Measurements from ENCODE around the gene FNDC5.
"Not testable (repeated sequence)": the region's sequence is repeated elsewhere in the genome, so short reads cannot be mapped to it uniquely, and the experiment has no call there.

FNDC5 gene

DNA sequence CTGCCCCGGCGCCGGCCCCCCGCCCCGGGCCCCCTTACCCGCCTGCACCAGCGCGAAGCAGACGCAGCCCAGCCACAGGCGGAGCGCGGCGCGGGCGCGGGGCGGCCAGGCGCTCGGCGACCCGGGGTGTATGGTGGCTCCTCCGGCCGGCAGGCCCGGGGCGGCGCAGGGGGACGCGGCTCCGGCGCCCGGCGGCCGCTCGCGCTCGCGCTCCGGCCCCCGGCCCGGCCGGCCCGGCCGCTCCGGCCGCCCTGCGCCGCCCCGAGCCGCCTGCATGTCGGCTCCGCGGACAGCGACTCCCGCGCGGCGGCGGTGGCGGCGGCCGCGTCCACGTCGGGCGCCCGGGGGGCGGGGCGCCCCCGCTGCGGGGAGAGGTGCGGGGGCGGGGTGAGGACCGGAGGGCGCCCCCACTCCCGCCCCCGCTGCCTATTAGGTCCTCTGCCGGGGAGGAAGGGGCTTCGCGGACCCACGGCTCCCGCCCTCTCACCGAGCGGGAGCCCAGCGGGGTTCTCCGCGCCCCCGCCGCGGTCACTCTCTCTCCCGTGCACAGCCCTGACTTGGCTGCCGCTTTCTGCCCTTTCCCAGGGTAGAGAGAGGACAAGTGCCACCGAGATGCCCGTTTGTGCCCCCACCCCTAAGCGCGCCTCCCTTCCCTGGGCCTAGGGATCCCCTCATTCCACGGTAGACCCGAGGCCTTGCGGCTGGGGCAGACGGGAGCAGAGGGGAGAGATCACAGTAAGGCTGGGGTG, at the start of gene FNDC5:
FNDC5 (minus strand) TSS at position 298 of the 749 bp plus-strand sequence.
- DNase-seq: no peak

DNA sequence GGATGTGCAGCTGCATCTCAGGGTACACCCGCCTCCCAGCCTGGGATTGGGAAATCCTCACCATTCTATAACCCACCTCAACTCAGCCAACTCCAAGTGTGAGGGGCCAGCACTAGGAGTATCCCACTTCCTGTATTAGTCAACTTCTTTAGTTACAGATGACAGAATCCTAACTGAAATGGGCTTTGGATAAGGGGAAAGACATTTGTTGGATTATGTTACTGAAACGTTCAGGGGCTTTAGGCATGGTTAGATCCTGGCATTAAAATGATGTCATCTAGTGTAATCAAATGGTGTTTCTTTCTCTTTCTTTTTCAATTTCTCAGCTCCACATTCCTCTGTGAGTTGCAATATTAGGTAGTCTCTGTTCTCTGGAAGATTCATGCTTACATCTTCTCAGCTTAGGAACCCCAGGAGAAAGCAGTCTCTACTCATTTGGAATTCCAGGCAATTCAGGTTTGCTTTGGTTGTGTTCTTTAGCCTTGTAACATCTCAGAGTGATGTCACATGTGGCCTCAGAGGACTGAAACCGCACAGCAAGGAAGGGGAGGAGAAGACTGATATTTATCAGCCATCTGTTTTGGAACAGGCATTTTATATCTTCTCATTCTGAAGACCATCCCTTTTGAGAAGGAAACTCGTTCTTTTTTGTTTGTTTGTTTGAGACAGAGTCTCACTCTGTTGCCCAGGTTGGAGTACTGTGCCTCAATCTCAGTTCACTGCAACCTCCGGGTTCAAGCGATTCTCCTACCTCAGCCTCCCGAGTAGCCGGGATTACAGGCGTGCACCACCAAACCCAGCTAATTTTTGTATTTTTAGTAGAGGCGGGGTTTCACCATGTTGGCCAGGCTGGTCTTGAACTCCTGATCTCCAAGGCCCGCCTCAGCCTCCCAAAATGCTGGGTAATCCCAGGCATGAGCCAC, 49.4 kb upstream of the FNDC5 start:
- DNase-seq: no peak

DNA sequence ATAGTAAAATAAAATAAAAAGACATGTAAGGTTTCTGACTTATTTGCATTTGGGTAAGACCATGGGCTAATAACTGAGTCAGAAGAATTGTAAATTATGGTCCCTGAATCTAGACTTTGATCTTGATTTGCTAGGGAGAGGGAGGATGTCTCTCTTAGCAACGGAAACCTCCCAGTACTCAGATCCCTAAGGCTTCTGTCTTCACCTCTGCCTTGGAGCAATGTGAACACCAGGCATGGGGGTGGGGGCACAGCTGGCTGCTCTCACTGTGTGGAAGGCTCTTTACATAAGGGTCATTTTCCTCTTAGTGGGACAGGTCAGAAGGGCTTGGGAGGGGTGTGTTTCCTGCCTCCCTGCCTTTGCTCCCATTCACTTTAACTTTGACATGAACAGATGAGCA, 47.5 kb upstream of the FNDC5 start:
- DNase-seq: no peak

DNA sequence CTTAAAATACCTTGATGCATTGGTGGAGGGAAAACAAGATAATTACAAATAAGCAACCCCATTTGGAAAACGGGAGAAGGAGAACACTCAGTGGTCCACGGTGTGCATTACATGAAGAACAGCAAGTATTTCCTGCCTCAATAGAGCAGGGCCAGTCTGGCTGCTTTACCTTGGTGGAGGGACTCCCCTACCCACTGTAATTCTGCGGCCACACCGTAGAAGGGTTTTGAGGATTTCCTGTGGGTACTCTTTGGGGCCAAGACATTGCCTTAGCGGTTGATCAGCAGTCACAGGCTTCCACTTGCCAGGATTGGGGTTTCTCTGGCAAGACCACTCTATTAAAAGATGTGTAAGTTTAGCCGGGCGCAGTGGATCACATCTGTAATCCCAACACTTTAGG, 46.8 kb upstream of the FNDC5 start:
- DNase-seq: no peak

DNA sequence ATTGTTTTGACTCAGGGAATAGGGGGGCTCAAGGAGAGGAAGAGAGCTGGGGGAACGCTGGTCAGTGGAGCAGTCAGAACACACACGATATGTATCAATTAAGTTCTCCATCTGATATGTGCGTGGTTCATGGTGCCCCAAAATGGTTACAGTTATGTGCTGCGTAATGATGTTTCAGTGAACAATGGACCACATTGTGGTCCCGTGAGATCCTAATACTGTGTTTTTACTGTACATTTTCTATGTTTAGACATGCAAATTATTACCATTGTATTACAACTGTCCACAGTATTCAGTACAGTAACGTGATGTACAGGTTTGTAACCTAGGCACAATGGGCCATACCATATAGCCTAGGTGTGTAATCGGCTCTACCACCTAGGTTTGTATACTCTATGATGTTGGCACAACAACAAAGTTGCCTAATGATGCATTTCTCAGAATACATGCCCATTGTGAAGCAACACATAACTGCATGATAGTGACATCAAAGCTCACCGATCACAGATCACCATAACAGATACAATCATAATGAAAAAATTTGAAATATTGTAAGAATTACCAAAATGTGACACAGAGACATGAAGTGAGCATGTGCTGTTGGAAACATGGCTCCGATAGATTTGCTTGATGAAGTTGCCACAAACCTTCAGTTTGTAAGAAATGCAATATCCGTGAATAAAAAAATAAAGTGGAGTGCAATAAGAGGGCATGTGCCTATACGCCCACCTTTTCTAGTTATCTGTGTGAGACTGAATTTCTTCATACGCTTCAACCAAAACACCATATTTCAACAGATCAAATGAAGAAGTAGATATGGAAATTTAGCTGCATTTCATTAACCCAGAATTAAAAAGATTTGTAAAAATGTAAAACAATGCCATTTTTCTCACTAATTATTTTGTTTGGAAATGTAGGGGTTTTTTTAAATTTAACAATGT, 45.3 kb upstream of the FNDC5 start:
- no peak for DNase-seq

DNA sequence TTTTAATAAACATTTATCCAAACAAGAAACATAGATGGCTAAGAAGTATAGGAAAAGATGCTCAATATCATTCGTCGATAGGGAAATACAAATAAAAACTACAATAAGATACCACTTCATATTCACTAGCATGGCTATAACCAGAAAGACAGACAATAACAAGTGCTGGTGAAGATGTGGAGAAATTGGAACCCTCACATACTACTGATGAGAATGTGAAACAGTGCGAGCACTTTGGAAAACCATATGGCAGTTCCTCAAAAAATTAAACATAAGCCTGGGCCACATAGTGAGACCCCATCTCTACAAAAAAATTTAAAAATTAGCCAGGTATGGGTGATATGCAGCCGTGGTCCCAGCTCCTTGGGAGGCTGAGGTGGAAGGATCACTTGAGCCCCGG, 39.6 kb upstream of the FNDC5 start:
- DNase-seq: no peak

DNA sequence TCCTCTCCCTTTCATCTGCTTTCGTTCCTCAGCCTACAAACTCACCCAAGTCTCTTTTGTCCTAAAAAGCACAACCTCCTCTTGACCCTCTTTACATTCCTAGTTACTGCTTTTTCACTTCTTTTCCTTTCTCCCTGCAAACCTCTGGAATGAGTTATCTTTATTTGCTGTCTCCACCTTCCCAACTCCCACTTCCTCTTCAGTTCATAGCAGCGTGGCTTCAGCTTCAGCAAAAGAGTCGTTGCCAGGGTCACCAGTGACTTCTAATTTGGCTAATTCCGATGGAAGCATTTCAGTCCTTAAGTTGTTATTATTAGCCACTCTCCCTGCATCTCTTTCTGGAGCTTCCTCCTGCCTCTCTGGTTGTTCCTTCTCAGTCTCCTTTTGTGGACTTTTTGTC, 36.7 kb upstream of the FNDC5 start:
- DNase-seq: no peak

DNA sequence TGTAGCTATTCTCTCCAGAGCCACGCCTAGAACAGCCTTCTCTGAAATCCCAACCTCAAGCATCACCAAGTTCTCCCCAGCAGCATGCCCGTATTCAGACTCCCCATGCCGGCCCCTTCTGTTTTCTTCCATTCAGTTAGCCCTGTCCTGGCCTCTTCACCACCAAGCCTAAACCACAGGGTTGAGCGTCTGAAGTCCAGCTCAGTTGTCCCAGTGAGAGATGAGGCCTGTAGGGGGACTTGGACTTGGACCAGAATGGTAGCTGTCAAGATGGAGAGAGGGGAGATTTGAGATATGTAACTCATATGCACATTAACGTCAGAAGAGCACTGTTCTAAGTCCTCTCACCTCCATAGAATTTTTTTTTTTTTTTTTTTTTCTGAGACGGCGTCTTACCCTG, 35.9 kb upstream of the FNDC5 start:
- DNase-seq: no peak

DNA sequence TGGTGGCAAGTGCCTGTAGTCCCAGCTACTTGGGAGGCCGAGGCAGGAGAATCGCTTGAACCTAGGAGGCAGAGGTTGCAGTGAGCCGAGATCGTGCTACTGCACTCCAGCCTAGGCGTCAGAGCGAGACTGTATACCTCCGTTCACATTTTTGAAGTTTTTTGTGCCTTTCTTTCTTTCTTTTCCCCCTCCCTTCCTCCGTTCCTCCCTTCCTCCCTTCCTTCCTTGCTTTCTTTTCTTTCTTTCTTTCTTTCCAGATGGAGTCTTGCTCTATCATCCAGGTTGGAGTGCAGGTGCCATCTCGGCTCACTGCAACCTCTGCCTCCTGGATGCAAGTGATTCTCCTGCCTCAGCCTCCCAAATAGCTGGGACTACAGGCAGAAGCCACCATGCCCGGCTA, 34.9 kb upstream of the FNDC5 start:
- DNase-seq: not testable (repeated sequence)

DNA sequence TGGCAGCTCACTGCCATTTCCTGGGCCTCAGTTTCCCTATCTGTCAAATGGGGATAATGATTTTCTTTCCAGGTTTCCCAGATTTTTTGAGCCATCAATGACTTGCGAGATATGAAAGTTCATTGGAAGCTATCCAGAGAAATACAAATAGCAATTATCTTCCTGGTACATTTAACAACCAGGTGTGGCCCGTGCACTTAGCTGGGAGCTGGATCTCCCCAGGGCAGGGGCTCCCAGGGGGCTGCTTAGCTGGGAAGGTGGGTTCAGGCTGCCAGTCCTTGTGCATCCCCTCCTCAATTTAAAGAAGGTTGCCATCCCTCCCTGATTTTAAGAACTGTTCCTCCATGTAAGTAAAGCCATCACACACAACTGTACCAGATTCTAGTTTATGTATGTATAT, 34.1 kb upstream of the FNDC5 start:
- DNase-seq: no peak

DNA sequence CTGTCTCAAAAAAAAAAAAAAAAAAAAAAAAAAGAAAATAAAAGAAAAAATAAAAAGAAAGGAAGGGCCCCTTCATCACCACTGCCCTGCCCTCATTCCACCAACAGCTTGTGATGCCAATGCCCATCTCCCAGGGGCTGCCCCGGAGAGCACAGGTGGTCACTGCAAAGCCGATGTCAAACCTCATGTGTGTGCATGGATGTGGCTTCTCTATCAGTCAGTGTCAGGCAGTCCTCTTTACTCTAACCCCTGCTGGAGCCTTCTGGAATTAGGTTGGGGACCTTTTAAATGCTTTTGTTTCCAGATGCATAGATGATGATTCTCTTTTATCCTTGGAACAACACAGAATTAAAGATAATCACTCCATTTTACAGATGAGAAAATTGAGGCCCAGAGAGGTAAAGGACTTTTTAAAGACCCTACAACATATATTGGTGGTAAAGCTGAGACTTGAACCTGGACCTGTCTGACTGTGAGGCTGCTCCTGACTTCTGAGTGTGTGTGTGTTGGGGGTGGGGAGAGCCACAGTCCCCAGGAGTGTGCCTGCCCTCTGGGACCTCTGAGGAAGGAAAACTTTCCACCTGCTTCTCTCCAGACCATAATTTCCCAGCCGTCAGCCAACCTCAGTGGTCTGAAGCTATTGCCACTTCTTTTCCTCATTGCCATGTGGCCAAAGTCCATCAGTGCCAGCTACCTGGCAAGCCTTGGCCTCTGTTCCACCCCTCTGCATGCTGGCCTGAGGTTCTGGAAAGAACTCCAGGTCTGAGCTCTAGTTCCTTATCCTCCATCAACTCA, 33.5 kb upstream of the FNDC5 start:
- no peak for DNase-seq

DNA sequence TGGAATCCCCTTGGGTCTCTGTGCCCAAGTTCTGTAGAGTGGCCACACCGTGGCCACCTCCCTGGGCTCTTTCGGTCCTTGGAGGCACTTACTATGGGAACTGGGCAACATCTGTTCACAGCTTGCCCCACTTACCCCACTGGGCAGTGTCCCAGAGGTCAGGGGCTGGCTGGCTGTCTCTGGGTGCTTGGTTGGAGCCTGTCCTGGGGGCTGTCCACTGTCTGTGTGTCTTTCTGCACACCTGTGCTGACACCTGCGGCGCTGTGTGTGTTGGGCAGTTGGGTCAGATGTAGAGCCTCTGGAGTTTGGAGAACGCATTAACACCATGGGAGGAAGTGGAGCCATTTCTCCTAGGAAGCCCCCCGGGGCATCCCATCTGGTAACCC, 31.8 kb upstream of the FNDC5 start:
- DNase-seq: no peak

DNA sequence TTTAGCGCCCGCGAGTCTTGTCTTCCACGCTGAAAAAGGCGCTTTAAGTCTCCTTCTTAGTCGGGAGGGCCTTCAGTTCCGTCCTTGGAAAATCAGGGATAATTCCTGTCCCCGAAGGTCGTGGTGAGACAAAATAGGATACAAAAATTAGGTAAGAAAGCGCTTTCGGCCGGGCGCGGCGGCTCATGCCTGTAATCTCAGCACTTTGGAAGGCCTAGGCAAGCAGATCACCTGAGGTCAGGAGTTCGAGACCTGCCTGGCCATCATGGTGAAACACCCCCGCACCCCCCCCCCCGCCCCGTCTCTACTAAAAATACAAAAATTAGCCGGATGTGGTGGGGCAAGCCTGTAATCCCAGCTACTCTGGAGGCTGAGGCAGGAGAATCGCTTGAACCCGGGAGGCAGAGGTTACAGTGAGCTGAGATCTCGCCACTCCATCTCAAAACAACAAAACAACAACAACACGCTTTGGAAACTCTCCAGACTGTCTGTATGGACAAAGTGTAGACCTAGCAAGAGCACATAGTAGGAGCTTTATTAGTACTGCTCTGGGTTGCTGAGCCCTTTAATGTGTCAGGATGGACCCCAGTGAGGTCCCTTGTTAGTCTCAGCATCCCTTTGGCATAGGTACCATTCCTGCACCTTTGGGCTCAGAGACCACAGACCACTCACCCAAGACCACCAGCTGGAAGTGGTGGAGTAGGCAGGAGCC, 31.3 kb upstream of the FNDC5 start:
- DNase-seq: no peak

DNA sequence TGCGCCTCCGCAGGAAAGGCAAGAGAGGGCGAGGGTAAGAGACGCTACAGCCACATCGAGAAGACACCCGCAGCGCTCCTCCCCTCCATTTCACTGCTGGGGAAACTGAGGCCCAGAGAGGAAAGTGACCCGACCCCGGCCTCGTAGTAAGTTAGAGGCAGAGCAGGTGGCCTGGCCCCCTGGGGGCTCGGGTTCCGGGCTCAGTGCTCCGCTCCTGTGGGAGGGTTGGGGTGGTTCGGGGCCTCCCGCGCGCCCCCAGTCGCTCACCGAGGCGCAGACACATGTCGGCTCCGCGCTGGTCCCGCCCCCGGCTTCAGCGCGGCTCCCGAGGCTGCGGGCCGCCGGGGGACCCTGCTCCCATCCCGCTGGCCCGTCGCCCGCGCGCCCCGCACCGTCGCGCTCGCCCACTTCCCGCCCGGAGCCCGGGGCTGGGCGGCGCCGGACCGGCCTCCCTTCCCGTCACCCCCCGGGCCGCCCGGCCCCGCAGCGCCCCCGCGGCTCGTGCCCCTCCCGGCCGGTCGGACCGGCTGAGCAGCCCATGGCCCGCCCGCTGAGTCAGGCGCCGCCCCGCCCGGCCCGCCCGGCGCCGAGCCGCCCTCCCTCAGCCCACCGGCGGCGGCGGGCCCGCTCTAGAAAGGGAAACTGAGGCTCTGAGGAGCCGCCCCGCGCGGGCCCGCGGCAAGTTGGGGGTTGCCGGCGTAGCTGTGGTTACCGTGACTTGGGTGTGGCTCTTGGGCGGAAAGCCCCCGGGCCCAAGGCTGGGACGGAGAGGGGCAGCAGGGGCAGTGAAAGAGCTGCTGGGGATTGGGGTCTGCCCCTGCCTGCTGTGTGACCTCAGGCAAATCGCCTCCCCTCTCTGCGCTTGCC, 30.5 kb upstream of the FNDC5 start, which contains the start of gene TMEM54:
TMEM54 (minus strand) TSS at position 434 of the 867 bp plus-strand sequence; CDS start at position 283, 151 bp downstream.
- DNase-seq: peak; percentile 13

DNA sequence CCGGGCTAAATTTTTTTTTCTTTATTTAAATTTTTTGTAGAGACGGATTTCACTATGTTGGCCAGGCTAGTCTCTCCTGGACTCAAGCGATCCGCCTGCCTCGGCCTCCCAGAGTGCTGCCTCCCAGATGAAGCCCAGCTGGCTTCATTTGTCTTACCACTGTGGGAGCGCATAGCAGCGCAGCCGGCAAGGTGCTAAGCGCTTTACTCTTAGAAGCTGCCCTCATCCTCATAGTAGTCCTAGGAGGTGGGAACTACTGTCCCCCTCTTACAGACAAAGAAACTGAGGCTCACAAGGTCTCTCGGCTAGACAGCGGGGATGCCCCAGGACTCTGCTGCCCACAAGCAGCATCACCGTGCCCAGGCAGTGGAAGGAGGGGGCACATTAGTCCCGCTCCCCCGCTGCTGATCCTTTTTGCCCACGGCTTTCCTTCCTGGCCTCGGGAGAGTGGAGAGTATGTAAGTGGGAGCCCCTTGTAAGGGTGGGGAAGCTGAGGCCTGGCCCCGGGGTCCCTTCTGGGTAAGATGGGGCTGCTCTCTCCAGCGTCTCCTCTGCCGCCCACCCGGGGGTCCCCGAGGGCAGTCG, 29.8 kb upstream of the FNDC5 start:
- DNase-seq: no peak

DNA sequence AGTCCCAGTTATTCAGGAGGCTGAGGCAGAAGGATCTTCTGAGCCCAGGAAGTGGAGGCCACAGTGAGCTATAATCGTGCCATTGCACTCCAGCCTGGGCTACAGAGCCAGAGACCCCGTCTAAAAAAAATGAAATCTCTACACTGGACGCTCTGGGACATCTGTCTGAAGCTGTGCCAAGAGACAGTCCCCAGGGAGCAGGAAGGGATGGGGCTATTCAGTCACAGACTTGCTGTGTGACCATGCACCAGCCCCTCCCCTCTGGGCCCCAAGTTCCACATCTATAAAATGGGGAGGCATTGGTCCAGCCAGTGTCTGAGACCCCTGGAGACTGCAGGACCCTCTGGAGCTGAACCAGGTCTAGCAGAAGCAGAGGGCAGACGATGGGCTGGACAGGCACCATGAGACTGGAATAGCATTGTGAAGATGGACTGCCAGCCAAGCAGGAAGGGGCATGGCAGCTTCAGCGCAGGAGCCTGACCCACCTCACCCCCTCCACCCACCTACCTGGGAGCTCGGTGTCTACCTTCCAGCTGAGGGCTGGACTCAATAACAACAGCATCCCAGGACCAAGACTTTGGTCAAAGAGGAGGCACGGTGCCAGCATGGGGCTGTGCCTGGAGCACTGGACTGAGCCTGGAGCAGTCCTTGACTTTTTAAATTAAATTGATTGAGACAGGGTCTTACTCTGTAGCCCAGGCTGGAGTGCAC, 29.0 kb upstream of the FNDC5 start:
- no peak for DNase-seq

DNA sequence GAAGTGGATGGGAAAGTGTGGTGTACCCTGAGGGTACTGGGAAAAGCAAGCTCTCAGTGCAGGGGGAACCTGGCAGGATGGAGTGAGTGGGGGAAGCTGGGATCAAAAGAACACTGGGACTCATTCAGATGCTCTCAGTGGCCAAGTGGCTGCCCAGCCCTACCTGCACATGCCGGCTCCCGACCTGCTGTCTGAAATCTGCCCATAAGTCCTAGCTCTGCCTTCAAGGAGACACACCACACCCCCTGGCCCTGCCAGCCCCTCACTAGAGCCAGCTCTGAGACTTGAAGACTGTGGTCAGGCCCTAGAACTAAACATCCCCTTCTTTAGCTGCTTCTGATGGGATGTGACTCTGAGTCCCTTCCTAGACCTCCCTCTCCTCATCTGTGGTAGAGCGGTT, 28.2 kb upstream of the FNDC5 start:
- DNase-seq: no peak

DNA sequence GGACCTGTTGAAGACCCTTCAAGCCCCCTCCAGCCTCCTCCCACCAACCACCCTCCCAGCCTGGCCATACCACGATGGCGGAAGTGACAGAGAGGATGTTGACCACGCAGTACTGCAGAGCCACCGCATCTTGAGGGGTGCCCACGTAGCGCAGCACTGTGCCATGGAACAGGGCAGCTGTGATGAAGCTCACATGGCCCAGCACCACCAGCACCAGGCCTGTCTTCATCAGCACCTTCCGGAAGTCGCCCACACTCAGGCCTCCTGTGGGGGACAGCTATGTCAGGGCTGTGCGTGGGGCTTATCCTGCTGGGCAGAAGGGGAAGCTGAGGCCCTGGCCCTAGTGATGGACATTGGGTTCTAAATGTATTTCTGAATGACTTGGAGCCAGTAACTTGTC, 27.3 kb upstream of the FNDC5 start:
- DNase-seq: no peak

All from CD4-positive, alpha-beta T cell treated with Interleukin-17A for 4 hours (primary cell).